Measurements from ENCODE around the gene ERMP1.
"Not testable (repeated sequence)": the region's sequence is repeated elsewhere in the genome, so short reads cannot be mapped to it uniquely, and the experiment has no call there.

The ERMP1 gene

GRCh38 chr9:5819174-5819573, 13.7 kb downstream of the ERMP1 start:
- no peak for DNase-seq

DNA sequence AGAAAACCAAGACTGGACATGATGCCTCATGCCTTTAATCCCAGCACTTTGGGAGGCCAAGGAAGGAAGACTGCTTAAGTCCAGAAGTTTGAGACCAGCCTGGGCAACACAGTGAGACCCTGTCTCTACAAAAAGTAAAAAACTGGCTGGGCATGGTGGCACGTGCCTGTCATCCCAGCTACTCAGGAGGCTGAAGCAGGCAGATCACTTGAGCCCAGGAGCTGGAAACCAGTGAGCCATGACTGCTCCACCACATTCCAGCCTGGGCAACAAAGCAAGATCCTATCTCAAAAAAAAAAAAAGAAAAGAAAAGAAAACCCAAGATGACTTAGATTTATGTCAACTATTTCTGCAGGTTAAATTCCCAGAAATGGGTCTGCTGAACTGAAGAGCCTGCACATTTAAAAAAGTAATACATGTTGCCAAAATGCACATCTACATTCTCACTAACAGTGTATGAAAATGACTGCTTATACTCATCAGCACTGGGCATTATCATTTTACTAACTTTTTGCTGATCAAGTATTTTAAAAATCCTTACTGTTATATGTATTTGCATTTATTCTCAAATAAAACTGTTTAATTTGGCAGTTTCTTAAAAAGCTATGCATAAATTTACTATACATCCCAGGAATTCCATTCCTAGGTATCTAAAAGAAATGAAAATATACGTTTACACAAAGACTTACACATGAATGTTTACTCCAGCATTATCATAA, 14.3 kb downstream of the ERMP1 start:
- no peak for DNase-seq

GRCh38 chr9:5817862-5818261, 15.1 kb downstream of the ERMP1 start:
- DNase-seq = no peak

DNA sequence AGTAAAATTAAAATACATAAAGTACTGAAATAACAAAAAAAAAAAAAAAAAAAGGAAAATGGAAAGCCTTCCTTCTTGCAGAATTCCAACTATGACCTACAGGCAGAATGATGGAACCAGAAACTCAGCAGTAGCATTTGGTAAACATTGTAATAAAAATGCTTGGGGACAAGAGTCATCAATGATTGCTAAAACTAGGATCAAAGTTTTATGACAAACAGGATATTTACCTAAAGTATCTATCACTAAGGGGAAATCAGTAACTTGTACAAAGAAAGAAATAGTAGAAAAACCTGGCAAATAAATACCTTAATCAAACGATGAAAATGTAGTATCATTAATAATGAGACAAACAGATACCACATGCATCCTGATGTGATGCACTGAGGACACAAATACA, 17.5 kb downstream of the ERMP1 start:
- DNase-seq = no peak

- DNase-seq = no peak
These were observed 19.1 kb downstream of the ERMP1 start for GRCh38 chr9:5813824-5814223.

GRCh38 chr9:5811751-5812150, 21.2 kb downstream of the ERMP1 start:
- DNase-seq = no peak

DNA sequence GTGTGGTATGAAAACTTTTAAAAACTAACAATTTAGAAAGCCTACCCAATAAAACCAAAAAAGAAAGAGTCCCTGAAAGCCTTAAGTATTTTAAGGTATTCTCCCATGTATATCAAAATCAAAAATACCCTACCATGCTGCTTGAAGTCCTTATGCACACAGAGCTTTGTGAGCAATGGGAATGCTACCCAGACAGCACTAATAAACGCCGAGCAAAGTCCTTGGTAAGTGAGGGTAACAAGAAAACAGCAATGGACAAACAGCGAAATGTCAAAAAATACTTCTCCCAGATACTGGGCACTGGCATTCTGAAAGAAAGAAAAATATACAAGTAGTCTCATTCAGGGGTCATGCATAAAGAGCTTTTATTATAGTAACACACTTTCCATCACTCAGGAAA, 27.4 kb downstream of the ERMP1 start:
- DNase-seq = no peak

DNA sequence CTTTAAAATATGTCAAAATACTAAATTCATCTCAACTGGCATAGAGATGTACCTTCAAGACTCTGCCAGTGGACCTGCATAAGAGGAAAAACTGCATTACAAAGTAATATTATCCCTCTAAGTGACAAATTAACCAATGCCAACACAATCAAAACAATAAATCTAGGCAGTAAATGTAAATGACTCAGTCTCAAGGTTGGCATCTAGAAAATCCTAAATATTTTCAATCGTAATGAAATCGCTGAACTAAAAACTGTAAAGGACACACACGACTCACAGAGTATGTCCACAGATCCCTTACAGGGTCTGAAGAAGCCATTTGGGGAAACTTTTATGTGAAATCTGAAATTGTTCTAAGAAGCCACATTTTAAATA, 31.2 kb downstream of the ERMP1 start:
- DNase-seq = no peak

DNA sequence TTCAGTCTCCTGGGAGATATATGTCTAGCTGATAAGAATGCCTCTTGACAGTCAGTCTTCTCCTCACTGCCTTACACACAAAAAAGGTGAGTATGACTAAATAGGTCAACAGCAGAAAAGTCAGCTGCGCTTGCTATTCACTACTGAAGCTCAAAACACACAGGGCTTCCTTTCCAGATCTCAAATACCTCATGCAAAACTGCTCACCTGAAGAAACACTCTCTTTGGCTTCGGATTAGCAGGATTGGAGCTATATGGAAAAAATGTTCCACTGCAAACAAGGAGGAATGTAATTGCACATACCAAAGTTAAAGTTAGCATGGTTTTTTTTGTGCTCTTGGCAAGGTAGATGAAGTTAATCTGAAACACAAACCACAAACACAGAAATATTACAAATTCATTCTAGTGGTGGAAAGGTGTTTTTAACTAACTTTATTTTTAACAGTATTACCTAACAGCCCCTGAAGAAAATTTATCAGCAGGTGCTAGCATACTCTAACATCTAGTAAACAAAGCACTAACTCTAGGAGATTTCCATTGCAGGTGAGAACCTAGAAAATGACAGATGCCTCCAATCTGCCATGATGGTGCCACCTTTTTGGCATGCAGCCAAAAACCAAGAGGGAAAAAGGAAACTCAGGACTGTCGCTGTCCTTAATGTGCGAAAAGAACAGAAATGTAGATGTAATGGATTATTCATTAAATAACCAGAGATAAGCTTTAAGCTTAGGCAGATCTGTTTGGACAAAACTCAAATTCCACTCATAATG, 31.8 kb downstream of the ERMP1 start:
- DNase-seq = no peak

- not testable (repeated sequence) for DNase-seq
These were observed 32.5 kb downstream of the ERMP1 start for GRCh38 chr9:5800378-5800777.

DNA sequence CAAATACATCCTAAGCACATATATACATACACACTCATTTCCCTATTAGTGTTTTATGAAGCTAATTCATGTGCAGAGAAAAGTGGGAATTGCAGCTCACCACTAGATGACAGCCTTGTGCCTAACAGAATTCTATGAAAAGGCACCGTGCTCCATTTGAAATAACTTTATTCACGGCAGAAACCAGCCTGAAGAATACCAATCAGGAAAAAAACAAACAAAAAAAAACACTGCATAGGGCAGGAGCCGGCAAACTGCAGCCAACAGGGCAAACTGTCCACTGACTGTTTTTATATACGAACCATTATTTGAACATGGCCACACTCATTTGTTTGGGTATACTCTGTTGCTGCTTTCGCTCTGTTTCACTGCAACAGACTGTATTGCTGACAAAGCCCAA, 33.6 kb downstream of the ERMP1 start:
- DNase-seq = no peak

DNA sequence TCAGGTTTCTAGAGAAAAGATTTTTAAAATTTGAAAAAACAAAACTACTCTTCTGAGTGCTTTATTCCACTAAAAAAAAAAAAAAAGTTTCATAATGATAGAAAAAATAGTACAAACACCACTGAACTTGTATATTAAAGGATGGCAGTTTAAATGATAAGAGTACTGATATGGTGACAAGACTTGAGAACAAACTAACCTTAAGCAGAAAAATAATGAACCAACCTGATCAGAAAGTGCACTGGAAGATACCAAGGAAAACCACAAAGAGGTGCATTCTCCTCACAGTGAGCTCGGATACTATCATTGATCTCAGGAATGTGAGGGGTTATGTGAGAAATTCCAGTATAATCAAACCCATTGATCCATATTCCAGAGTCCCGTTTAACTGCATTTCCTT, 34.3 kb downstream of the ERMP1 start:
- no peak for DNase-seq

- DNase-seq = no peak
These were observed 36.6 kb downstream of the ERMP1 start for GRCh38 chr9:5796298-5796697.

DNA sequence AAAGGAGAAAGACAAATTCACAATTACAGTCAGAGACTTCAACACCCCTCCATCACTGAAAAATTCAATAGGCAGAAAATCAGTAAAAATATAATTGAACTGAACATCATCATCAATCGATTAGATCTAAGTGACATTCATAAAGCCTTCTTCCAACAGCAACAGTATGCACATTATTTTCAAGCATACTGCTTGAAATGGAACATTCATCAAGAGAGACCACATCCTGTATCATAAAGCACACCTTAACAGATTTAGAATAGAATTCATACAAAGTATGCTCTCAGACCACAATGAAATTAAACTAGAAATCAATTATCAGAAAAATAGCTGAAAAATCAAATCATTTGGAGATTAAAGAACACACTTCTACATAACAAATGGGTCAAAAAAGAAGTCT, 39.1 kb downstream of the ERMP1 start:
- no peak for DNase-seq

GRCh38 chr9:5791870-5792269, 41.0 kb downstream of the ERMP1 start:
- DNase-seq = no peak

GRCh38 chr9:5790923-5791322, 42.0 kb downstream of the ERMP1 start:
- DNase-seq = no peak

GRCh38 chr9:5789489-5789888, 43.4 kb downstream of the ERMP1 start:
- no peak for DNase-seq

- DNase-seq = no peak
These were observed 45.1 kb downstream of the ERMP1 start for GRCh38 chr9:5787759-5788302.

GRCh38 chr9:5787220-5787619, 45.7 kb downstream of the ERMP1 start:
- no peak for DNase-seq

GRCh38 chr9:5786370-5787127, 46.4 kb downstream of the ERMP1 start:
- DNase-seq = no peak

DNA sequence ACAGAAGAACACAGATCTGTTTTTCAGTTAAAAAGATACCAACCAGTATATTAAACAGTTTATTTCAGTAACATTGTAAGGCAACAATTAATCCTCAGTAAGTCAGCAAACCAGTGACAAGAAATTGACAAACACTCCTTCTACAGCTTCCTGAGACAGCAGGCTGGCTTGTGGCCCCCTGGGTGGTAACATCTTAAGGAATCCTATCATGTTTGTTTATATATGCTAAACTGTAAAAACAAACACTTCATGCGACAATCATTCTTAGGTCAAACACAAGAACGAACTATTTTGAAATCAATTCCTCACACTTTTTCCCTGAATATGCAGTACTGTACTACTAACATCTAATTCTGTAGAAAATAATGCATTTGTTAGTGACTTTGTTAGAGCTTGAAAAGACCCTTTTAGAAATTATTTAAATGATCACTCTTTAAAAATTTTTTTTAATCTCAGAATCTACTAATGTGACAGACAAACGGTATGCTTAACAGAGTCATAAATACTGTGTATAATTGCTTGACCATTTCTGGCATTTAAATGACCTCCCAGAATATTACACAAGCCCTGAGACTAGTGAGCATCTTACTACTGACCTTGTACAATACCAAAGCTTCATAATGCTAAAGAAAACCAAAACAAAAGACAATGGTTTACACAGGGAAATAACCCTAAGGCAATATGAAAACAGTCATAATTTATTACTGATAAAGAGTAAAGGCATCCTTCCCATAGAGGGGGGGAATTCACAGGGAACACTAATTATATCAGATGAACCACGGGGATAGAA, 48.2 kb downstream of the ERMP1 start:
- no peak for DNase-seq

GRCh38 chr9:5783982-5784381, 48.9 kb downstream of the ERMP1 start:
- DNase-seq = no peak

DNA sequence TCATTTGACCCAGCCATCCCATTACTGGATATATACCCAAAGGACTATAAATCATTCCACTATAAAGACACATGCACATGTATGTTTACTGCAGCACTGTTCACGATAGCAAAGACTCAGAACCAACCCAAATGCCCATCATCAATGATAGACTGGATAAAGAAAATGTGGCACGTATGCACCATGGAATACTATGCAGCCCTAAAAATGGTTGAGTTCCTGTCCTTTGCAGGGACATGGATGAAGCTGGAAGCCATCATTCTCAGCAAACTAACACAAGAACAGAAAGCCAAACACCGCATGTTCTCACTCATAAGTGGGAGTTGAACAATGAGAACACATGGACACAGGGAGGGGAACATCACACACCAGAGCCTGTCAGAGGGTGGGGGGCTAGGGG, 49.5 kb downstream of the ERMP1 start:
- not testable (repeated sequence) for DNase-seq

Measured in stimulated activated CD4-positive, alpha-beta T cell treated with anti-CD3 and anti-CD28 coated beads, Interleukin-2, amount 100 ng/mL, for 24 hours (primary cell).